Uterus (tissue), 4 donors: Measurements from ENCODE around the gene TP53TG3C. TPM values are rescaled to one million over a fixed set of nuclear protein-coding genes. Genes with fewer than 3 reads are reported as not detected.
"Not testable (repeated sequence)": the region's sequence is repeated elsewhere in the genome, so short reads cannot be mapped to it uniquely, and the experiment has no call there.

Experiments
- DNase-seq, 2 donors: peaks; one replicate each; pipeline ENCODE4 v3.0.0-alpha.2; 2019 to 2020
- H3K27ac ChIP-seq, 2 donors: fragments of 200-600 bp; sonication (generic); 1 replicate in 1 of 2; 2 replicates in 1 of 2; pipeline ENCODE4 v1.5.1; 2016 to 2018
- H3K27me3 ChIP-seq, 2 donors: fragments of 200-600 bp; sonication (generic); one replicate each; pipeline ENCODE4 v1.5.1; 2018 to 2019; ENCODE audit warnings: control low read depth in 1 of 2
- H3K36me3 ChIP-seq, 2 donors: fragments of 200-600 bp; sonication (generic); one replicate each; pipeline ENCODE4 v1.5.1; 2019; ENCODE audit warnings: control low read depth in 1 of 2
- H3K4me1 ChIP-seq, 2 donors: fragments of 200-600 bp; sonication (generic); one replicate each; pipeline ENCODE4 v1.5.1; 2018 to 2019; ENCODE audit warnings: control low read depth in 1 of 2
- H3K4me3 ChIP-seq, 2 donors: fragments of 200-600 bp; sonication (generic); 1 replicate in 1 of 2; 2 replicates in 1 of 2; pipeline ENCODE4 v1.5.1; 2018 to 2019; ENCODE audit warnings: mild to moderate bottlenecking in 1 of 2
- H3K9me3 ChIP-seq, 2 donors: fragments of 200-600 bp; sonication (generic); one replicate each; pipeline ENCODE4 v1.5.1; 2019; ENCODE audit warnings: control low read depth in 1 of 2
- intact Hi-C: fragments of 100-400 bp; cut with DNase I; formaldehyde crosslinking; loops from one replicate; pipeline ENCODE4 v1.15.1; 2023; ENCODE audit warnings: low total_unique reads
- small RNA-seq: library from RNA; depleted of rRNA; stranded (forward); fragments of <200 nt; gene quantifications from one replicate; pipeline ENCODE3, GENCODE V24; 2016
- total RNA-seq, 4 donors: library from RNA; depleted of rRNA in 3 of 4; stranded (reverse); fragments of >200 nt in 3 of 4; gene quantifications; one replicate each; pipeline versions ENCODE4 v1.1.0 to v1.2.4, GENCODE V29; 2014 to 2023
- donor health status: DM: yes; HTN: yes; CAD: no.

Gene TP53TG3C, protein sequence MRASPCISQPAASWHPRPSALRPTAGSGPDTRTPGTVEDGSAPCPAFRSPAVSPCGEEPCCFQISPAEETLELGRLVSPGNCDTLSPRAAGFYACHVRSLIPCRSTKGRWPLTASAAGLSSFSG
- total RNA-seq = not detected

DNA sequence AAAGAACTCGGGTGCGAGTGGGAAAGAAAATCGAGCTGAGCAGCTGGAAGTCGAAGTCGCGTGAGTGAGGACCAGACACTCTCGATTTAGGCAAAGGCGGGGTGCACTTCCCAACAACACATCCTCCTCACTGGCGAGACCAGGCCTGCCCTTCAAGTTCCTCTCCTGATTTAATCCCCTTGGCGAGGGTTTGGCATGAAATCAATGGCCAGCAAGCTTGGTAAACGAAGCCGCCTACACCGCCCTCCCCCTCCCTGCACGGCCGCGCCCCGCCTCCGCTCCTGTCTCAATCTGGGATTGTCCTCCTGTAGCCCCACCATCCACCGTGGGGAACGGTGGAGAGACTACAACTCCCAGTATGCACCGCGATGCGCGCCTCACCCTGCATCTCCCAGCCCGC lies at the start of gene TP53TG3C:
Gene TP53TG3C, plus strand, starts transcription at position 301 of the 400 bp plus-strand sequence. Its CDS starts 68 bp downstream, at position 369.
- intact Hi-C loops, H3K9me3 ChIP-seq, H3K27me3 ChIP-seq, H3K4me3 ChIP-seq, H3K27ac ChIP-seq, DNase-seq, H3K36me3 ChIP-seq, H3K4me1 ChIP-seq: not testable (repeated sequence)

Small RNA genes within 50 kb of the gene (small RNA-seq; reads per million reads assigned to genes)
- gene AC138869.1 = not detected

Other genes starting within 250 kb of the TP53TG3C start
- gene TP53TG3E, start 110.1 kb downstream of the TP53TG3C start, total RNA-seq = not detected
- gene TP53TG3B, start 166.6 kb downstream of the TP53TG3C start, total RNA-seq = not detected